GM18498 (cell line): Measurements from ENCODE around the gene PDPK1.
A peak's percentile ranks its signal among the peaks of the same experiment; 100 is the strongest.

Experiments
- ATAC-seq: cut with Tn5 transposase; IDR thresholded peaks from one replicate; pipeline ENCODE4 v1.9.1; 2021; ENCODE audit warnings: mild to moderate bottlenecking, moderate library complexity; ENCODE audit not compliant: unreplicated experiment

Gene PDPK1

GRCh38 chr16:2507052-2507659, 30.7 kb upstream of the PDPK1 start:
- peak; percentile 65 for ATAC-seq

- peak; percentile 5 for ATAC-seq
These were observed 30.2 kb upstream of the PDPK1 start for GRCh38 chr16:2507665-2508064.

- ATAC-seq = no peak
These were observed 29.0 kb upstream of the PDPK1 start for GRCh38 chr16:2508722-2509400.

- ATAC-seq = no peak
These were observed 26.6 kb upstream of the PDPK1 start for GRCh38 chr16:2511128-2511800.

- no peak for ATAC-seq
These were observed 25.7 kb upstream of the PDPK1 start for GRCh38 chr16:2511996-2512734.

GRCh38 chr16:2512735-2513404, 25.0 kb upstream of the PDPK1 start:
- no peak for ATAC-seq

- ATAC-seq = peak; percentile 75
These were observed 24.2 kb upstream of the PDPK1 start, which contains the start of gene ATP6V0C for GRCh38 chr16:2513405-2514332. TSS of gene ATP6V0C (plus strand) at chr16:2513952. CDS start at chr16:2514104, 152 bp downstream.

GRCh38 chr16:2514333-2515179, 23.3 kb upstream of the PDPK1 start:
- no peak for ATAC-seq

- ATAC-seq = no peak
These were observed 22.5 kb upstream of the PDPK1 start for GRCh38 chr16:2515180-2515851.

- ATAC-seq = no peak
These were observed 21.2 kb upstream of the PDPK1 start for GRCh38 chr16:2516391-2517240.

GRCh38 chr16:2517954-2518605, 19.7 kb upstream of the PDPK1 start:
- ATAC-seq = no peak

GRCh38 chr16:2518823-2519710, 18.8 kb upstream of the PDPK1 start:
- no peak for ATAC-seq

GRCh38 chr16:2519711-2520080, 18.1 kb upstream of the PDPK1 start:
- no peak for ATAC-seq

- ATAC-seq = no peak
These were observed 17.6 kb upstream of the PDPK1 start, which contains the start of gene AMDHD2 for GRCh38 chr16:2520097-2520783. TSS of gene AMDHD2 (plus strand) at chr16:2520371. CDS start at chr16:2520459, 88 bp downstream.
